Mesenchymal stem cell (in vitro differentiated cells and primary cell): ENCODE results near the gene SRGAP2B.
"Not testable (repeated sequence)": the region's sequence is repeated elsewhere in the genome, so short reads cannot be mapped to it uniquely, and the experiment has no call there.

Experiments
- DNase-seq: peaks from one replicate; pipeline ENCODE4 v3.0.0-alpha.2; 2013
- H2AFZ ChIP-seq: one replicate; pipeline ENCODE4 v1.6.1; 2013; ENCODE audit warnings: low read depth, mild to moderate bottlenecking, control low read depth, inconsistent platforms, low read length, moderate library complexity
- H2AK5ac ChIP-seq: 2 replicates; pipeline ENCODE4 v1.6.1; 2013; ENCODE audit warnings: low read length, moderate library complexity, mild to moderate bottlenecking, inconsistent platforms; ENCODE audit not compliant: severe bottlenecking
- H2BK120ac ChIP-seq: one replicate; pipeline ENCODE4 v1.6.1; 2013; ENCODE audit warnings: low read depth, mild to moderate bottlenecking, inconsistent platforms, low read length, moderate library complexity
- H2BK12ac ChIP-seq, 2 experiments: one replicate each; pipeline ENCODE4 v1.6.1; 2013; ENCODE audit warnings: inconsistent platforms in 2 of 2, low read length in 2 of 2, mild to moderate bottlenecking in 2 of 2, moderate library complexity in 2 of 2, control low read depth in 1 of 2
- H2BK15ac ChIP-seq: one replicate; pipeline ENCODE4 v1.6.1; 2013; ENCODE audit warnings: mild to moderate bottlenecking, low read depth, inconsistent platforms; ENCODE audit not compliant: poor library complexity, severe bottlenecking
- H2BK5ac ChIP-seq: 2 replicates; pipeline ENCODE4 v1.6.1; 2013; ENCODE audit warnings: low read depth, mild to moderate bottlenecking, low read length, control low read depth, inconsistent platforms; ENCODE audit not compliant: poor library complexity, severe bottlenecking
- H3K14ac ChIP-seq, 2 experiments: one replicate each; pipeline ENCODE4 v1.6.1; 2013; ENCODE audit warnings: inconsistent platforms in 2 of 2, low read length in 2 of 2, control low read depth in 1 of 2, mild to moderate bottlenecking in 1 of 2, moderate library complexity in 1 of 2
- H3K18ac ChIP-seq, 2 experiments: one replicate each; pipeline ENCODE4 v1.6.1; 2013; ENCODE audit warnings: inconsistent platforms in 2 of 2, low read length in 2 of 2, control low read depth in 1 of 2, low read depth in 1 of 2, mild to moderate bottlenecking in 1 of 2
- H3K23ac ChIP-seq, 2 experiments: one replicate each; pipeline ENCODE4 v1.6.1; 2013; ENCODE audit warnings: inconsistent platforms in 2 of 2, low read length in 2 of 2, mild to moderate bottlenecking in 2 of 2, moderate library complexity in 2 of 2, control low read depth in 1 of 2
- H3K27ac ChIP-seq: 2 replicates; pipeline ENCODE4 v1.5.1; 2013; ENCODE audit warnings: mild to moderate bottlenecking, moderate library complexity, low read length, control low read depth, inconsistent platforms; ENCODE audit not compliant: poor library complexity, severe bottlenecking
- H3K27me3 ChIP-seq, 2 experiments: 2 replicates each; pipeline versions ENCODE4 v1.6.1 to v1.7.0; 2013; ENCODE audit warnings: low read length in 2 of 2, mild to moderate bottlenecking in 2 of 2, moderate library complexity in 2 of 2, control low read depth in 1 of 2, inconsistent platforms in 1 of 2; ENCODE audit not compliant: control insufficient read depth in 1 of 2, insufficient read depth in 1 of 2
- H3K36me3 ChIP-seq, 2 experiments: 2 replicates each; pipeline versions ENCODE4 v1.6.1 to v1.7.0; 2013; ENCODE audit warnings: low read length in 2 of 2, control low read depth in 1 of 2, inconsistent platforms in 1 of 2, low read depth in 1 of 2, mild to moderate bottlenecking in 1 of 2; ENCODE audit not compliant: insufficient read depth in 2 of 2, control insufficient read depth in 1 of 2
- H3K4ac ChIP-seq, 2 experiments: one replicate each; pipeline ENCODE4 v1.6.1; 2013; ENCODE audit warnings: inconsistent platforms in 2 of 2, low read length in 2 of 2, mild to moderate bottlenecking in 2 of 2, moderate library complexity in 2 of 2, control low read depth in 1 of 2, low read depth in 1 of 2
- H3K4me1 ChIP-seq: 2 replicates; pipeline ENCODE4 v1.6.1; 2013; ENCODE audit warnings: low read depth, low read length, control low read depth; ENCODE audit not compliant: control insufficient read depth, insufficient read depth
- H3K4me2 ChIP-seq: 2 replicates; pipeline ENCODE4 v1.6.1; 2013; ENCODE audit warnings: low read length, mild to moderate bottlenecking, inconsistent platforms; ENCODE audit not compliant: poor library complexity, severe bottlenecking
- H3K4me3 ChIP-seq, 2 experiments: 2 replicates each; pipeline versions ENCODE4 v1.5.1 to v1.7.0; 2013; ENCODE audit warnings: low read length in 2 of 2, mild to moderate bottlenecking in 2 of 2, control low read depth in 1 of 2, low read depth in 1 of 2; ENCODE audit not compliant: insufficient read depth in 1 of 2
- H3K79me1 ChIP-seq: replicated peaks from 2 replicates; pipeline ENCODE4 v1.6.1; 2013; ENCODE audit warnings: mild to moderate bottlenecking, control low read depth, low read length, inconsistent platforms; ENCODE audit not compliant: poor library complexity, severe bottlenecking
- H3K9ac ChIP-seq: 2 replicates; pipeline ENCODE4 v1.7.0; 2013; ENCODE audit warnings: mild to moderate bottlenecking, low read length, moderate library complexity
- H3K9me3 ChIP-seq: 2 replicates; pipeline ENCODE4 v1.7.0; 2013; ENCODE audit warnings: mild to moderate bottlenecking, low read length; ENCODE audit not compliant: control insufficient read depth
- H4K8ac ChIP-seq: one replicate; pipeline ENCODE4 v1.6.1; 2013; ENCODE audit warnings: inconsistent platforms, mild to moderate bottlenecking, low read length, moderate library complexity
- H4K91ac ChIP-seq: one replicate; pipeline ENCODE4 v1.6.1; 2013; ENCODE audit warnings: mild to moderate bottlenecking, low read length, inconsistent platforms
- WGBS: methylation state at CpG from one replicate; pipeline ENCODE4 v1.1.7; 2013; ENCODE audit warnings: mixed read lengths; 5-methylcytosine and 5-hydroxymethylcytosine counted together

The SRGAP2B gene

GRCh38 chr1:145128697-145129469, 33.8 kb upstream of the SRGAP2B start:
- not testable (repeated sequence) for H3K9me3 ChIP-seq, H3K4me2 ChIP-seq, H3K4me1 ChIP-seq, H4K91ac ChIP-seq, H3K18ac ChIP-seq, H3K36me3 ChIP-seq, H2BK15ac ChIP-seq, H3K27me3 ChIP-seq, H3K23ac ChIP-seq, DNase-seq, H3K27ac ChIP-seq, H2BK120ac ChIP-seq, H2BK12ac ChIP-seq, H2AFZ ChIP-seq, H2AK5ac ChIP-seq, H3K79me1 ChIP-seq, H3K14ac ChIP-seq, H4K8ac ChIP-seq, H3K4ac ChIP-seq, H2BK5ac ChIP-seq
- 46% methylated on average over 4 of the region's 14 CpGs for WGBS
- Histone ChIP-seq H3K4me3 (peak overlapping the region in 1 of 2 experiments; percentile 37), H3K9ac (peak overlapping the region; percentile 49)

- not testable (repeated sequence) for H3K27ac ChIP-seq, H4K91ac ChIP-seq, H3K4me2 ChIP-seq, H3K18ac ChIP-seq, DNase-seq, H3K9ac ChIP-seq, H3K23ac ChIP-seq, H3K4me3 ChIP-seq, H3K4me1 ChIP-seq, H3K9me3 ChIP-seq, H3K4ac ChIP-seq, H2BK12ac ChIP-seq, H2BK15ac ChIP-seq, H2AFZ ChIP-seq, H3K27me3 ChIP-seq, H3K79me1 ChIP-seq, H3K14ac ChIP-seq, H4K8ac ChIP-seq, H3K36me3 ChIP-seq, H2BK5ac ChIP-seq, H2BK120ac ChIP-seq, H2AK5ac ChIP-seq
These were observed 32.0 kb upstream of the SRGAP2B start for GRCh38 chr1:145127144-145127543.

GRCh38 chr1:145125112-145125511, 30.0 kb upstream of the SRGAP2B start:
- not testable (repeated sequence) for H4K91ac ChIP-seq, H2BK15ac ChIP-seq, H3K18ac ChIP-seq, H3K4me1 ChIP-seq, H3K27me3 ChIP-seq, H3K23ac ChIP-seq, H3K14ac ChIP-seq, H3K4me2 ChIP-seq, H2BK120ac ChIP-seq, H4K8ac ChIP-seq, H3K4ac ChIP-seq, H3K27ac ChIP-seq, H2AFZ ChIP-seq, H3K9me3 ChIP-seq, H3K9ac ChIP-seq, DNase-seq, H3K79me1 ChIP-seq, H2AK5ac ChIP-seq, H2BK5ac ChIP-seq, H3K4me3 ChIP-seq, H2BK12ac ChIP-seq, H3K36me3 ChIP-seq
- WGBS: no CpG with 5 or more reads among the region's 1 CpG

- H2AFZ ChIP-seq: not testable (repeated sequence)
These were observed 29.0 kb upstream of the SRGAP2B start for GRCh38 chr1:145123992-145124641.

More at GRCh38 chr1:145123992-145124641, 29.0 kb upstream of the SRGAP2B start:
- not testable (repeated sequence) for H2BK120ac ChIP-seq, DNase-seq, H3K23ac ChIP-seq, H3K4me3 ChIP-seq, H2BK15ac ChIP-seq, H3K36me3 ChIP-seq, H4K91ac ChIP-seq, H3K9me3 ChIP-seq, H3K27ac ChIP-seq, H3K4me1 ChIP-seq, H4K8ac ChIP-seq, H2BK5ac ChIP-seq, H3K14ac ChIP-seq, H3K79me1 ChIP-seq, H3K9ac ChIP-seq, H3K27me3 ChIP-seq, H3K4me2 ChIP-seq, H2BK12ac ChIP-seq, H3K18ac ChIP-seq, H3K4ac ChIP-seq, H2AK5ac ChIP-seq
- WGBS: no CpG with 5 or more reads among the region's 7 CpGs
